LNCaP clone FGC (cell line): ENCODE data around the gene GCKR.

Experiments used
- DNase-seq: peaks from one replicate; pipeline ENCODE4 v3.0.0-alpha.2; 2011; ENCODE audit warnings: low read depth
- H3K4me3 ChIP-seq: 2 replicates; pipeline ENCODE4 v1.5.1; 2011; ENCODE audit warnings: mild to moderate bottlenecking, low read depth, low read length, control low read depth
- TF ChIP-seq, protein P1 (sequence below): IDR thresholded peaks from 2 replicates; pipeline ENCODE4 v1.5.1; 2012; ENCODE audit warnings: mild to moderate bottlenecking; ENCODE audit not compliant: control insufficient read depth, insufficient read depth; ENCODE audit errors: extremely low read depth

The GCKR gene, protein sequence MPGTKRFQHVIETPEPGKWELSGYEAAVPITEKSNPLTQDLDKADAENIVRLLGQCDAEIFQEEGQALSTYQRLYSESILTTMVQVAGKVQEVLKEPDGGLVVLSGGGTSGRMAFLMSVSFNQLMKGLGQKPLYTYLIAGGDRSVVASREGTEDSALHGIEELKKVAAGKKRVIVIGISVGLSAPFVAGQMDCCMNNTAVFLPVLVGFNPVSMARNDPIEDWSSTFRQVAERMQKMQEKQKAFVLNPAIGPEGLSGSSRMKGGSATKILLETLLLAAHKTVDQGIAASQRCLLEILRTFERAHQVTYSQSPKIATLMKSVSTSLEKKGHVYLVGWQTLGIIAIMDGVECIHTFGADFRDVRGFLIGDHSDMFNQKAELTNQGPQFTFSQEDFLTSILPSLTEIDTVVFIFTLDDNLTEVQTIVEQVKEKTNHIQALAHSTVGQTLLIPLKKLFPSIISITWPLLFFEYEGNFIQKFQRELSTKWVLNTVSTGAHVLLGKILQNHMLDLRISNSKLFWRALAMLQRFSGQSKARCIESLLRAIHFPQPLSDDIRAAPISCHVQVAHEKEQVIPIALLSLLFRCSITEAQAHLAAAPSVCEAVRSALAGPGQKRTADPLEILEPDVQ

DNA sequence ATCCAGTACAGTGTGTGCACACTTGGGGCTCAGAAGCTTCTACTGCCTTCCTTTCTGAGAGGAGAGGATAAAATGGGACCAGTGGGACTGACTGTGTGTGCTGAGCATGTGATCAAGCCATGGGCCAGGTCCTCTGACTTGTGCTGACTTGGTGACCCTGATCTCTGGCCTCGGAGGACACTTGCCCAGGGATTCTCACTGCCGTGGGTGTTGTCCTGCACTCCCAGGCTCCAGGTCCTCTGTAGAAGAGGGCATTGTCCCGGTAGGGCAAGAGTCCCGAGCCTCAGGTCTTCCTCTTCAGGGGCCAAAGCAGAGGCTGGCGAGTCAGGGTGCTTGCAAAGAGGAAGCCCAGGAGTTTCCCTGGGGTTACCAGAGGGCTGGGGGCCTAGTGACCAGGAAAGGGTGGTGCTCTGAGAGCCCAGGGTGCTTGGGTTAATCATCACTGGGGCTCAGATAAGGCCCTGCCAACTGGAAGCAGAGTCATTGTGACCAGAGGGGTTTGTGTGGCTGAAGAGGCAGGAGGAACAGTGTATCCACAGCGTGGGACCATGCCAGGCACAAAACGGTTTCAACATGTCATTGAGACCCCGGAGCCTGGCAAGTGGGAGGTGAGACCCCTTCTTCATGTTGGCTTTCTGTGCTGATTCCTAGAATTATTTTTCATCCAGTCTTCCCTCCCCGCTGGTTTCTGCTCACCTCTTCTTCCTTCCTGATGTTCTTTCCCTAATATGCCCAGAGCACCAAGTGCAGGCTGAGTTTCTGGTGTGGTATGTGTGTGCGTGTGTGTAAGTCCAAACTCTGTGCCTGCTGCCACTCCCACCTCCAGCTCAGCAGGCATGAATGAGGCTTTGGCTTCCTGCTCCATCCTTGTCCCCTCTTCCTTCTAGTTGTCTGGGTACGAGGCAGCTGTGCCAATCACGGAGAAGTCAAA, at the start of gene GCKR:
GCKR (plus strand) TSS at position 483 of the 931 bp plus-strand sequence; CDS start at position 549, 66 bp downstream.
- no peak within 1 kb of the TSS for H3K4me3 ChIP-seq
- DNase-seq: no peak
- TF ChIP-seq, protein P1, sequence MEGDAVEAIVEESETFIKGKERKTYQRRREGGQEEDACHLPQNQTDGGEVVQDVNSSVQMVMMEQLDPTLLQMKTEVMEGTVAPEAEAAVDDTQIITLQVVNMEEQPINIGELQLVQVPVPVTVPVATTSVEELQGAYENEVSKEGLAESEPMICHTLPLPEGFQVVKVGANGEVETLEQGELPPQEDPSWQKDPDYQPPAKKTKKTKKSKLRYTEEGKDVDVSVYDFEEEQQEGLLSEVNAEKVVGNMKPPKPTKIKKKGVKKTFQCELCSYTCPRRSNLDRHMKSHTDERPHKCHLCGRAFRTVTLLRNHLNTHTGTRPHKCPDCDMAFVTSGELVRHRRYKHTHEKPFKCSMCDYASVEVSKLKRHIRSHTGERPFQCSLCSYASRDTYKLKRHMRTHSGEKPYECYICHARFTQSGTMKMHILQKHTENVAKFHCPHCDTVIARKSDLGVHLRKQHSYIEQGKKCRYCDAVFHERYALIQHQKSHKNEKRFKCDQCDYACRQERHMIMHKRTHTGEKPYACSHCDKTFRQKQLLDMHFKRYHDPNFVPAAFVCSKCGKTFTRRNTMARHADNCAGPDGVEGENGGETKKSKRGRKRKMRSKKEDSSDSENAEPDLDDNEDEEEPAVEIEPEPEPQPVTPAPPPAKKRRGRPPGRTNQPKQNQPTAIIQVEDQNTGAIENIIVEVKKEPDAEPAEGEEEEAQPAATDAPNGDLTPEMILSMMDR: no peak

DNA sequence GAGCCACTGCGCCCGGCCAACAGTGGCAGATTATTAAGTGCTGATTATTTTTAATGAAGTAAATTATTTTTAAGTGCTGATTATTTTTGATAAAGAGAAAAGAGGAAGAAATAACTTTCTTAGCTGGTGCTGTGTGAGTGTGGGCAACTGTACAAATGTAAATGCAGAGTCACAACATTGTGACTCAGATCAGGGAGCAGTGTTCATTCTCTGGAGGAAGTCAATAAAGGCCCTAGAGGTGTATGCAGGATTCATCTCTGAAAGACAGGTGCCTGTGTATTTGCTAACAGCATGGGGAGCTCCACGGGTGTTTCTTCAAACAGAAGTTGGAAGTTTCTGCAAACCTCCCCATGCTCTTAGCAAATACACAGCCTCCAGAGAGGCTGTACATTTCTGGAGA, 48.3 kb upstream of the GCKR start:
- TF ChIP-seq, protein P1: no peak
- no peak for DNase-seq
- no peak overlapping the region for H3K4me3 ChIP-seq

DNA sequence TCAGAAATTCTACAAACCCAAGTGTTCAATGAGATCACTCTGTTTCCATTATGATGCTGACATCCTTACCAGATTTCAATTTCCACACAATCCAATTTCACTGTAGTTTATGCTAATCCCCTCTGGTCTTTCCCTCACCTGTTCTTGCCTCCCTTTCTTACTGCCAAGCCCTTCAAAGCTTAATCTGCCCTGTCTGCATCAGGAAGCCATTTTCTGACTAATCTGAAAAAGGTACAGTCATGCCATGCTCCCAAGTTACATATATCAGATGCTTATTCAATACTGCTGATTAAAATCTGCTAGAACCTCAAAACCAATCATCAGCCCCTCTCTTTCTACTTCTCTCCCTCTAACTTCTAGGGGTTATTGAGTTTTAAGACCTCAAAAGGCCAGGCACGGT, 45.5 kb upstream of the GCKR start:
- TF ChIP-seq, protein P1: no peak
- H3K4me3 ChIP-seq: no peak overlapping the region
- DNase-seq: no peak

DNA sequence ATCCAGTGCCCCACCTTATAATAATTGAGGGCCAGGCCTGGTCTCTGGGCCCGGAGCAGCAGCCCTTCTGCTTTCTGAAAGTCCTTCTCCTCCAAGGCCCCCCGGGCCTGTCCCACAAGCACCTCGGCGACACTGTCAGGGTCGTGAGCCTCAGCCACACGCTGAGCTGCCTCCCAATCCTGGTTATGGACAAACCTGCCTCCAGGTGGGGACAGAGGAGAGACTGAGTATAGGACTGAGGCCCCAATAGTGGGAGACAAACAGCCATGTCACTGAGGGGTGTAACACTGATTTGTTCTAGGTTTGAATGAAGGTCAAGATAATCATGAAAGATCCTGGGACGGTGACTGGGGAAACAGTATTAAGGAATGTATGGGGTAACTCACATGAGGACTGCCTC, 42.7 kb upstream of the GCKR start:
- no peak overlapping the region for H3K4me3 ChIP-seq
- TF ChIP-seq, protein P1: no peak
- DNase-seq: no peak

DNA sequence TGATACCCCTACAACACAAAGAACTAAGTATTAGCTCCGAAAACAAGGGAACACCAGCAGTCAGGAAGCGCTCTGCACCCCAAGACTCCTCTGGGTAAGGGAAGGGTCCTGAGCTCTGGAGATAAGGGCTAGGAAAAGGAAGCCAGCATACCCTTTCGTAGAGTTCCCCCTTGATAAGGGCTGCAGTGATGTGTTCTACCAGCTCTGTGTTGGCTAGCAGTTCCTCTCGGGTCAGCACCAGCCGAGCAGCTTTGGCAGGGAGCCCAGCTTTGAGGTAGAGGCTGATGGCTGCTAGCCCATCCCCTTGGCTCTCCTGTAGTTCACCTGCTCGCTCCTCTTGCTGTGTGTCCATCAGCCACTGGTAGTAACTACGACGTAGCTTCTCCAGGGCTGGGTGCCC, 35.5 kb upstream of the GCKR start:
- no peak overlapping the region for H3K4me3 ChIP-seq
- peak; percentile 35 for DNase-seq
- TF ChIP-seq, protein P1: no peak

DNA sequence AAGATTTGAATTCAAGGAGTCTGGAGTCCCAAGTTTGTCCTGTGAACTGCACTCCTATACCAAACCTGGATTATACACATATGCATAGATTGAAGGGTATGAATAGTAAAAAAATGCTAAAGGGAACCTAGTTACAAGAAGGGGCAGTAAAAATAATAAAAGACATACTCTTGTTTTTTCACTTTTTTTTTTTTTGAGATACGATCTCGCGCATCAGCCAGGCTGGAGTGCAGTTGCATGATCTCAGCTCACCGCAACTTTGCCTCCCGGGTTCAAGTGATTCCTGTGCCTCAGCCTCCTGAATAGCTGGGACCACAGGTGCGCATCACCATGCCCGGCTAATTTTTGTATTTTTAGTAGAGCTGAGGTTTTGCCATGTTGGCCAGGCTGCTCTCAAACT, 32.2 kb upstream of the GCKR start:
- no peak for DNase-seq
- TF ChIP-seq, protein P1: no peak
- H3K4me3 ChIP-seq: no peak overlapping the region
